C4-2B (cell line): ENCODE results near the gene RXFP3.

Experiments used
- CTCF ChIP-seq: fragments of 450-650 bp; conservative IDR thresholded peaks from 2 replicates; pipeline ENCODE4 v1.5.1; 2017; ENCODE audit warnings: mild to moderate bottlenecking
- ZFX ChIP-seq: fragments of 450-650 bp; IDR thresholded peaks from 2 replicates; pipeline ENCODE4 v1.6.1; 2017

GRCh38 chr5:33975852-33976251, 39.7 kb downstream of the RXFP3 start:
- TF ChIP-seq CTCF = no peak
- no peak for TF ChIP-seq ZFX
